Measurements from ENCODE around the gene PLEKHG4B. TPM values are rescaled to one million over a fixed set of nuclear protein-coding genes. Genes with fewer than 3 reads are reported as not detected.

Gene PLEKHG4B
- total and polyA plus RNA-seq, 4 donors: under 0.01 to 0.05 (median 0.01) TPM; not detected in 1

DNA sequence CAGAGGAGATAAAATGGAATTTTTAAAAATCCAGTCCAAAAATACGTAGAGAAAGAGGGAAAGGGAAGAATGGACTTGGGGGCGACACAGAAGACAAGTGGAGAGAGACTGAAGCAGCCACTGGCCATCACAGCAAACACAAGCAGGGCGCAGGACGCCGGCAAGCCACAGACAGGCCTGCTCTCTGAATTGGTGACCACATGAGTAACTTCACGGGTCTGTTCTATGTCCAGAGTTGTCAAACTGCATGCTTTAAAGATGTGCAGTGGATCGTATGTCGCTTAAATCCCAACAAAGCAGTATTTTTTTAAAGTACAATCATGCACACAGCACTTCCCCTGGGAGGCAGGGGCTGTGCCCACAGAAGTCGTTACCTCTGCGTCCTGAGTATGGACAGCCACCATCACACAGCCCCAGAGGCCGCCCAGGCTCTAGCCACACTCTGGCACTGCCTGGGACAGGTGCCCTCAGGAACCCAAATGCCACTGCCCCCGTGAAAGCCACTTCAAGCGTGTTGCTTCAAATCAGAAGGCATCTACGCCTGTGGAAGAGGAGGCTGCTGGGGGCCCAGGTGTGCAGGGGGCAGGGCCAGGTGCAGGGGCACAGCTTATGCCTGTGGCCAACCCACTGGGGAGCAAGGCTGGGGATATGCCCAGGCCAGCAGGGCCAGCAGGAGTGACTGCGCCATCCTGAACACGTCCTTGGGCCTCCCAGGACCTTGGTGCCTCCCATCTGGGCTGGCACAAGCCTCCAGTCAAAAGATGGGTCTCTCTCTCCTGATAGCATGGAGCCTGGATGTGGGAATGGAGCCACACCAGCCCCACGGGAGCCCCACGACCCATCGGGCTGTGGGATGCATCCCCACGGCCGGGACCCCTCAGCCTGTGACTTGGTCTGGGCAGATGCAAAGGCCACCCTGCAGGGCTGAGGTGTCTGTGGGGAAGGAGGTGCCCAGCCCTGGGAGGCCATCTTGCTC lies 93.4 kb downstream of the PLEKHG4B start:
- no peak overlapping the region for H3K9ac ChIP-seq (ENCODE audit: low read depth in 1 of 2, low read length in 2 of 2)
- H3K27me3 ChIP-seq (ENCODE audit: control insufficient read depth in 4 of 4, insufficient read depth in 4 of 4, low read length in 3 of 4): no peaks in the 10 kb centered on the region
- no peaks in the 10 kb centered on the region for H3K36me3 ChIP-seq (ENCODE audit: control insufficient read depth in 4 of 4, insufficient read depth in 3 of 4, low read depth in 1 of 4, low read length in 3 of 4)
- no peak overlapping the region for H3K4me3 ChIP-seq (ENCODE audit: low read depth in 1 of 3, low read length in 3 of 3)
- DNase-seq (ENCODE audit: low spot score): no peak
- TF ChIP-seq FOXA2 (IDR thresholded peaks at IDR 0.05) (no peak), RAD21 (IDR thresholded peaks at IDR 0.05) (no peak), FOXA1 (IDR thresholded peaks at IDR 0.05) (no peak), SP1 (IDR thresholded peaks at IDR 0.05) (no peak), HNF4G (IDR thresholded peaks at IDR 0.05) (no peak), EGR1 (IDR thresholded peaks at IDR 0.05; ENCODE audit: low read depth in 2 of 2) (no peak), TAF1 (conservative IDR thresholded peaks at IDR 0.05) (no peak), GABPA (IDR thresholded peaks at IDR 0.05 in 1 of 2, conservative IDR thresholded peaks at IDR 0.05 in 1 of 2) (no peak), RXRA (IDR thresholded peaks at IDR 0.05) (no peak), YY1 (IDR thresholded peaks at IDR 0.05) (no peak), JUND (IDR thresholded peaks at IDR 0.05) (no peak)
- TF ChIP-seq, protein P1, sequence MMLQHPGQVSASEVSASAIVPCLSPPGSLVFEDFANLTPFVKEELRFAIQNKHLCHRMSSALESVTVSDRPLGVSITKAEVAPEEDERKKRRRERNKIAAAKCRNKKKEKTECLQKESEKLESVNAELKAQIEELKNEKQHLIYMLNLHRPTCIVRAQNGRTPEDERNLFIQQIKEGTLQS (IDR thresholded peaks at IDR 0.05): no peak
- TF ChIP-seq, protein P2, sequence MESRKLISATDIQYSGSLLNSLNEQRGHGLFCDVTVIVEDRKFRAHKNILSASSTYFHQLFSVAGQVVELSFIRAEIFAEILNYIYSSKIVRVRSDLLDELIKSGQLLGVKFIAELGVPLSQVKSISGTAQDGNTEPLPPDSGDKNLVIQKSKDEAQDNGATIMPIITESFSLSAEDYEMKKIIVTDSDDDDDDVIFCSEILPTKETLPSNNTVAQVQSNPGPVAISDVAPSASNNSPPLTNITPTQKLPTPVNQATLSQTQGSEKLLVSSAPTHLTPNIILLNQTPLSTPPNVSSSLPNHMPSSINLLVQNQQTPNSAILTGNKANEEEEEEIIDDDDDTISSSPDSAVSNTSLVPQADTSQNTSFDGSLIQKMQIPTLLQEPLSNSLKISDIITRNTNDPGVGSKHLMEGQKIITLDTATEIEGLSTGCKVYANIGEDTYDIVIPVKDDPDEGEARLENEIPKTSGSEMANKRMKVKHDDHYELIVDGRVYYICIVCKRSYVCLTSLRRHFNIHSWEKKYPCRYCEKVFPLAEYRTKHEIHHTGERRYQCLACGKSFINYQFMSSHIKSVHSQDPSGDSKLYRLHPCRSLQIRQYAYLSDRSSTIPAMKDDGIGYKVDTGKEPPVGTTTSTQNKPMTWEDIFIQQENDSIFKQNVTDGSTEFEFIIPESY (IDR thresholded peaks at IDR 0.05): no peak
- TF ChIP-seq, protein P3, sequence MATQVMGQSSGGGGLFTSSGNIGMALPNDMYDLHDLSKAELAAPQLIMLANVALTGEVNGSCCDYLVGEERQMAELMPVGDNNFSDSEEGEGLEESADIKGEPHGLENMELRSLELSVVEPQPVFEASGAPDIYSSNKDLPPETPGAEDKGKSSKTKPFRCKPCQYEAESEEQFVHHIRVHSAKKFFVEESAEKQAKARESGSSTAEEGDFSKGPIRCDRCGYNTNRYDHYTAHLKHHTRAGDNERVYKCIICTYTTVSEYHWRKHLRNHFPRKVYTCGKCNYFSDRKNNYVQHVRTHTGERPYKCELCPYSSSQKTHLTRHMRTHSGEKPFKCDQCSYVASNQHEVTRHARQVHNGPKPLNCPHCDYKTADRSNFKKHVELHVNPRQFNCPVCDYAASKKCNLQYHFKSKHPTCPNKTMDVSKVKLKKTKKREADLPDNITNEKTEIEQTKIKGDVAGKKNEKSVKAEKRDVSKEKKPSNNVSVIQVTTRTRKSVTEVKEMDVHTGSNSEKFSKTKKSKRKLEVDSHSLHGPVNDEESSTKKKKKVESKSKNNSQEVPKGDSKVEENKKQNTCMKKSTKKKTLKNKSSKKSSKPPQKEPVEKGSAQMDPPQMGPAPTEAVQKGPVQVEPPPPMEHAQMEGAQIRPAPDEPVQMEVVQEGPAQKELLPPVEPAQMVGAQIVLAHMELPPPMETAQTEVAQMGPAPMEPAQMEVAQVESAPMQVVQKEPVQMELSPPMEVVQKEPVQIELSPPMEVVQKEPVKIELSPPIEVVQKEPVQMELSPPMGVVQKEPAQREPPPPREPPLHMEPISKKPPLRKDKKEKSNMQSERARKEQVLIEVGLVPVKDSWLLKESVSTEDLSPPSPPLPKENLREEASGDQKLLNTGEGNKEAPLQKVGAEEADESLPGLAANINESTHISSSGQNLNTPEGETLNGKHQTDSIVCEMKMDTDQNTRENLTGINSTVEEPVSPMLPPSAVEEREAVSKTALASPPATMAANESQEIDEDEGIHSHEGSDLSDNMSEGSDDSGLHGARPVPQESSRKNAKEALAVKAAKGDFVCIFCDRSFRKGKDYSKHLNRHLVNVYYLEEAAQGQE (IDR thresholded peaks at IDR 0.05): no peak
- no peak overlapping the region for H3K27ac ChIP-seq (ENCODE audit: low read depth in 1 of 2, low read length in 2 of 2)
- WGBS: 85% methylated on average over 21 of the region's 21 CpGs
- peaks cover 0 to 7% (median 3%) of the 10 kb centered on the region in 4 donors for H3K4me1 ChIP-seq (ENCODE audit: control insufficient read depth in 4 of 4, insufficient read depth in 4 of 4, low read length in 3 of 4)
- H3K9me3 ChIP-seq (ENCODE audit: control insufficient read depth in 4 of 4, low read length in 3 of 4): no peaks in the 10 kb centered on the region

DNA sequence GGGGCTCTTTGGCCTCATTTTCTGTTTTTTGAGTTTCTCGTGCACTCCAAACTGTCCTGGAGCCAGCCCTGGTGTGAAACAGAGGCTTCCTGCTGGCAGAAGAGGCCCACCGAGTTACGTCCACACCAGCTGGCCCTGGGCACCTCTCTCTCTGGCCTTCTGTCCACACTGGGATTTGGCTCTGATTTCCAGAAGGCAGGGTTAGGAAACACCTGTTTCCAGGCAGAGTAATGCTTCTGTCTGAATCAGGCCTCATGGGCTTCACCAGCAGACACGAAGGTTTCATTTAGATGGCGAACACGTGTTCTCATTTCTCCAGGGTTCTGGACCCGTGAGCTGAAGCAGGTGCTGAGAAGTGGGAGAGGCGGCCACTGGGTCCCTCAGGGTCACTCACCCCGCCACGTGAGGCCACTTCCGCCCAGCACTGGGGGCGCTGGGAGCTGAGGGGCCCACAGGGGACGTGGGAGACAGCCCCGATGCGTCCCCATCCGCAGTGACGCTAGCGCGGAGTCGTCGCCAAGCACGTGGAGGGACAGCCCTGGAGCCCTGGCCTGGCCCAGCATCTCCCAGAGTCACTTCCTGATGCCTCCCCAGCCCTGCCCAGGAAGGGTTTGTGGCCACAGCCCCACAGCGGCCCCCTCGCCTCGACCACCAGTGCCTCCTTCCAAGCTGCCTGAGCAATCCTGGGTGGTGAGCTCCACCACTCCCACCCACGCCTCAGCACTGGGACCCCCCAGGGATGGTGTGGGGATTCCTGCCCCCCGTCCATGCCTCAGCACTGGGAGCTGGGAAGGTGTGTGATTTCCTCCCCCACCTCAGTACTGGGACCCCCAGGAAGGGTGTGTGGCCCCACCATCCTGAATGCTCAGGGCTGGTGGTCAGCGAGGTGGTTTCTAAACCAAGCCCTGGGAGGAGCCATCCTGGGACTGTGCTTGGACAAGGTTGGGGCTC lies 94.4 kb downstream of the PLEKHG4B start:
- DNase-seq (ENCODE audit: low spot score): no peak
- H3K4me1 ChIP-seq (ENCODE audit: control insufficient read depth in 4 of 4, insufficient read depth in 4 of 4, low read length in 3 of 4): peaks cover 2 to 15% (median 12%) of the 10 kb centered on the region in 4 donors
- WGBS: 89% methylated on average over 28 of the region's 28 CpGs
- TF ChIP-seq, protein P2 (IDR thresholded peaks at IDR 0.05): no peak
- no peak for TF ChIP-seq TAF1 (conservative IDR thresholded peaks at IDR 0.05)
- TF ChIP-seq RAD21 (IDR thresholded peaks at IDR 0.05): no peak
- TF ChIP-seq RXRA (IDR thresholded peaks at IDR 0.05): no peak
- TF ChIP-seq, protein P3 (IDR thresholded peaks at IDR 0.05): no peak

More for the DNA sequence above, 94.4 kb downstream of the PLEKHG4B start:
- H3K27me3 ChIP-seq (ENCODE audit: control insufficient read depth in 4 of 4, insufficient read depth in 4 of 4, low read length in 3 of 4): no peaks in the 10 kb centered on the region
- H3K9me3 ChIP-seq (ENCODE audit: control insufficient read depth in 4 of 4, low read length in 3 of 4): no peaks in the 10 kb centered on the region
- H3K4me3 ChIP-seq (ENCODE audit: low read depth in 1 of 3, low read length in 3 of 3): no peak overlapping the region
- no peaks in the 10 kb centered on the region for H3K36me3 ChIP-seq (ENCODE audit: control insufficient read depth in 4 of 4, insufficient read depth in 3 of 4, low read depth in 1 of 4, low read length in 3 of 4)
- no peak overlapping the region for H3K27ac ChIP-seq (ENCODE audit: low read depth in 1 of 2, low read length in 2 of 2)
- no peak overlapping the region for H3K9ac ChIP-seq (ENCODE audit: low read depth in 1 of 2, low read length in 2 of 2)
